ENCODE results near the gene KANSL1. TPM values are rescaled to one million over a fixed set of nuclear protein-coding genes. Genes with fewer than 3 reads are reported as not detected.
A peak's percentile ranks its signal among the peaks of the same experiment; 100 is the strongest.

KANSL1 gene
- total RNA-seq, 1 donor from 2014 or later = 91.5 TPM

- Mint-ChIP-seq H3K4me3 (ENCODE audit: low read depth) (no peak overlapping the region), H3K4me1 (ENCODE audit: low read depth) (peaks cover 36% of the 10 kb centered on the region), H3K27me3 (ENCODE audit: low read depth) (no peaks in the 10 kb centered on the region), H3K36me3 (ENCODE audit: low read depth) (peaks cover 56% of the 10 kb centered on the region), H3K9me3 (no peaks in the 10 kb centered on the region), H3K27ac (peak overlapping the region; percentile 2)
- DNase-seq (ENCODE audit: low spot score) = no peak
- intact Hi-C loops (cut with micrococcal nuclease) = no loop called here
Observed at GRCh38 chr17:46170639-46171429, 22.4 kb downstream of the KANSL1 start.

DNA sequence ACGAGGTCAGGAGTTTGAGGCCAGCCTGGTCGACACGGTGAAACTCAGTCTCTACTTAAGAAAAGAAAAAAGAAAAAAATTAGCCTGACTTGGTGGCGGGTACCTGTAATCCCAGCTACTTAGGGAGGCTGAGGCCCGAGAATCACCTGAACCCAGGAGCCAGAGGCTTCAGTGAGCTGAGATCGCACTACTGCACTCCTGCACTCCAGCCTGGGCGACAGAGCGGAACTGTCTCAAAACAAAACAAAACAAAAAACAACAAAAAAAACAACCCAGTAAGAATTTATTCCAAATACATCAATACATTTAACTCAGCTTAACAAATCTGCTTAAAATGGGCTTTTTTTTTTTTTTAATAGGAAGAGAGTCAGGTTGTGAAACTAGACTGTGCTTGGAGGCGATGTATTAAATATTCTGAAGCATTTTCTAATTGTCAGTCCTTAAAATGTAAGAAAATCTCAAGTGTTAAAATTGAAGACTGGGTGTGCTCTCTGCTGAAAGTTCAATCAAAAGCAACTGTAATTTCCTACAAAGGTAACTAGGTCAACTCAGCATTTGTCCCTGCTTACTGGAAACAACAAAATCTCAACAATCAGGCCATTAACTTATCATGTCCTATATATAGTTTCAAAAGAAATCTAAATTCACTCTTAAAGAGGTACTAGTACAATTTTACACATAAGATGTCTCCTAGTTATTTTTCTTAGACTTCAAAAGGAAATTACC, 23.2 kb downstream of the KANSL1 start:
- H3K36me3 Mint-ChIP-seq (ENCODE audit: low read depth) = peaks cover 56% of the 10 kb centered on the region

GRCh38 chr17:46167826-46168569, 25.2 kb downstream of the KANSL1 start:
- Mint-ChIP-seq H3K27ac (no peak overlapping the region), H3K4me1 (ENCODE audit: low read depth) (peaks cover 44% of the 10 kb centered on the region), H3K4me3 (ENCODE audit: low read depth) (no peak overlapping the region), H3K27me3 (ENCODE audit: low read depth) (no peaks in the 10 kb centered on the region), H3K9me3 (no peaks in the 10 kb centered on the region), H3K36me3 (ENCODE audit: low read depth) (peaks cover 69% of the 10 kb centered on the region)
- intact Hi-C loops (cut with micrococcal nuclease) = no loop called here
- no peak for DNase-seq (ENCODE audit: low spot score)

More for the DNA sequence above, 23.2 kb downstream of the KANSL1 start:
- no peak for DNase-seq (ENCODE audit: low spot score)
- Mint-ChIP-seq H3K27me3 (ENCODE audit: low read depth) (no peaks in the 10 kb centered on the region), H3K9me3 (no peaks in the 10 kb centered on the region), H3K4me1 (ENCODE audit: low read depth) (peaks cover 35% of the 10 kb centered on the region), H3K27ac (peak overlapping the region; percentile 2), H3K4me3 (ENCODE audit: low read depth) (no peak overlapping the region)
- intact Hi-C loops (cut with micrococcal nuclease) = no loop called here

DNA sequence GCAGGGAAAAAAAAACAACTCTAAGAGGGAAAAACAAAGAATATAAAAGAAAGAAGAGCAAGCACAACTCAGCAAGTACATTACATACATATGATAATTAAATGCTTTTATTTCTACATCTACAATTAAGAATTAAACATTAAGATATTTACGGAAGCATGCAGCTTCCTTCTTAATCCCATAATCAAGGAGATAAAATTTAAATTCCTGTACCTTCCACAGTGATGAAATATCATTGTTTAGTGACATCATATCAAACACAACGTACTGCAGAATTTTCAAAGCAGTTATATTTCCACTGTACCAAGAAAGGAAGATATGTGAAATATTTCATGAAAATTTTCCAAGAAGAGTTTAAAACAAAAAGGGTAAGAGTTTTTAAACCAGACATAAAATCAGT, 26.0 kb downstream of the KANSL1 start:
- Mint-ChIP-seq H3K4me3 (ENCODE audit: low read depth) (no peak overlapping the region), H3K36me3 (ENCODE audit: low read depth) (peaks cover 72% of the 10 kb centered on the region), H3K9me3 (no peaks in the 10 kb centered on the region), H3K27me3 (ENCODE audit: low read depth) (no peaks in the 10 kb centered on the region), H3K27ac (no peak overlapping the region), H3K4me1 (ENCODE audit: low read depth) (peaks cover 49% of the 10 kb centered on the region)
- intact Hi-C loops (cut with micrococcal nuclease) = no loop called here
- no peak for DNase-seq (ENCODE audit: low spot score)

DNA sequence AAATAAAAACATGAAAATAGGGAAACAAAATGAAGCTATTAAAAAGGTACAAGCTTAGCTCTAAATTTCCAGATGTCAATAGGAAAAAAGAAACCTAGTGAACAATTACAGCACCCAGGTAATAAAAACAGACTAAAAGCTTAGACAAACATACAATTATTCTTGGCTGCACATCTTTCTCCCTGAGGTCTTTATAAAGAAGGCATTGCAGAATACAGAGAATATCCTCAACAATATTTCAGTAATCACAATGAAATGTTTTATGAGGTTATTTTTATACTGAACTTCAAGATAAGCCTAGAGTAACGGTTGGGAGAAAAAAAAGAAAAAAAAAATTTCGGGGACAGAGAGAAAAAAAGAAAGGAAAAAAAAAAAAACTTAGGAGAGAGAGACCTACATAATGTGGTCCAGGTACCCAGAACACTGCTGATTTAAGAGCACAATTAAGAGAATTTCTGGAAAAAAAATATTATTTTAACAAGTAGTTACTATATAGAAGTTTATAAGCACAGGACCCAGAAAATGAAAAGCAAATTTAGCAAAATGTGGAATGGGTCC, 26.5 kb downstream of the KANSL1 start:
- Mint-ChIP-seq H3K36me3 (ENCODE audit: low read depth) (peaks cover 72% of the 10 kb centered on the region), H3K4me3 (ENCODE audit: low read depth) (no peak overlapping the region), H3K4me1 (ENCODE audit: low read depth) (peaks cover 48% of the 10 kb centered on the region), H3K27ac (peak overlapping the region; percentile 30), H3K27me3 (ENCODE audit: low read depth) (no peaks in the 10 kb centered on the region), H3K9me3 (no peaks in the 10 kb centered on the region)
- DNase-seq (ENCODE audit: low spot score) = no peak
- intact Hi-C loops (cut with micrococcal nuclease) = no loop called here

DNA sequence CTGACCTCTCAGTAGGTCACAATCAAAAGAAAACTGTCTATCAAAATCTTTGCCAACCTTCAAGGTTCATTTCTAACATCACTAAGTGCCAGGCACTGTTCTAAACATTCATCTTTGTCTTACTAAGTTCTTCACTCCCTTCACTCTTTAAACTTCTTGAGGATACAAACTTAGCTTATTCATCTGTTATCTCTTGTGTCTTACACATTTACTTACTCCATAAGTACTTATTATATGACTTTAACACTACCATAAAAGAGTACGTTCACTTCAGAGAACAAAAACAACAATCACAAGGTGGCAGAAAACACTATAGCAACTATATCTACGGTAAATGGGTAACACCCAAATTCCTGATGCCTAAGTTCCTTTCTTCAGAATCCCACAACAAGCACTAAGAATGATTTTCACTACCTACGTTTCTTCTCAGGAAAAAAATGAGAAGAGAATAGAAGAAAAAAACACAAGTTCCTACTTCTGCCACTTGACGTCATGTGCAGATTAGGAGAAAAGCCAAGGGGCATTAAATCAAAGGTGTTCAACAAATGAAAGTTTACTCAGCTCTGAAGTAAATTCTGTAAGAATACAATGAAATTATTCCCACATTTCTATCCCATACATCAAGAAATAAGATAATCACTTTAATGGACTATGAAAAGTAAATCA, 29.2 kb downstream of the KANSL1 start:
- intact Hi-C loops (cut with micrococcal nuclease) = no loop called here
- no peak overlapping the region for H3K4me3 Mint-ChIP-seq (ENCODE audit: low read depth)
- peaks cover 54% of the 10 kb centered on the region for H3K36me3 Mint-ChIP-seq (ENCODE audit: low read depth)
- no peak for DNase-seq (ENCODE audit: low spot score)
- peak overlapping the region; percentile 10 for H3K27ac Mint-ChIP-seq
- no peaks in the 10 kb centered on the region for H3K9me3 Mint-ChIP-seq
- no peaks in the 10 kb centered on the region for H3K27me3 Mint-ChIP-seq (ENCODE audit: low read depth)
- H3K4me1 Mint-ChIP-seq (ENCODE audit: low read depth) = peaks cover 51% of the 10 kb centered on the region

DNA sequence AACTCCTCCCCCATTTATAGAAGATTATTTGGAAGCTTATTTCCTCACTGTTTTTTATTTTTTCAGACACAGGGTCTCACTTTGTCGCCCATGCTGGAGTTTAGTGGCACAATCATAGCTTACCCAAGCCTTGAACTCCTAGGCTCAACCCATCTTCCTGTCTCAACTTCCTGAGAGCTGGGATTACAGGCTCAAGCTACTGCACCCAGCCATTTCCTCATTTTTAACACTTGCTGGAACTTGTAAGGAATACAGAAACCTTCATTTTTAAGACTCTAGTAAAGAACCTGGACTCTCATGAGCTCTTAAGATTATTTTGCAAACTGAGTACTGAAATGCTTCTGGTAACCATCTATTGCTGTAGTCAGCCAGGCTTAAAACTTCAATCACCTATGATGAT, 29.9 kb downstream of the KANSL1 start:
- Mint-ChIP-seq H3K27ac (no peak overlapping the region), H3K4me3 (ENCODE audit: low read depth) (no peak overlapping the region), H3K9me3 (no peaks in the 10 kb centered on the region), H3K36me3 (ENCODE audit: low read depth) (peaks cover 51% of the 10 kb centered on the region), H3K27me3 (ENCODE audit: low read depth) (no peaks in the 10 kb centered on the region), H3K4me1 (ENCODE audit: low read depth) (peaks cover 56% of the 10 kb centered on the region)
- intact Hi-C loops (cut with micrococcal nuclease) = no loop called here
- DNase-seq (ENCODE audit: low spot score) = no peak

GRCh38 chr17:46162866-46163265, 30.4 kb downstream of the KANSL1 start:
- no peaks in the 10 kb centered on the region for H3K9me3 Mint-ChIP-seq
- peaks cover 54% of the 10 kb centered on the region for H3K4me1 Mint-ChIP-seq (ENCODE audit: low read depth)
- H3K4me3 Mint-ChIP-seq (ENCODE audit: low read depth) = no peak overlapping the region
- DNase-seq (ENCODE audit: low spot score) = no peak
- H3K27me3 Mint-ChIP-seq (ENCODE audit: low read depth) = no peaks in the 10 kb centered on the region
- intact Hi-C loops (cut with micrococcal nuclease) = no loop called here
- H3K27ac Mint-ChIP-seq = no peak overlapping the region
- peaks cover 48% of the 10 kb centered on the region for H3K36me3 Mint-ChIP-seq (ENCODE audit: low read depth)

DNA sequence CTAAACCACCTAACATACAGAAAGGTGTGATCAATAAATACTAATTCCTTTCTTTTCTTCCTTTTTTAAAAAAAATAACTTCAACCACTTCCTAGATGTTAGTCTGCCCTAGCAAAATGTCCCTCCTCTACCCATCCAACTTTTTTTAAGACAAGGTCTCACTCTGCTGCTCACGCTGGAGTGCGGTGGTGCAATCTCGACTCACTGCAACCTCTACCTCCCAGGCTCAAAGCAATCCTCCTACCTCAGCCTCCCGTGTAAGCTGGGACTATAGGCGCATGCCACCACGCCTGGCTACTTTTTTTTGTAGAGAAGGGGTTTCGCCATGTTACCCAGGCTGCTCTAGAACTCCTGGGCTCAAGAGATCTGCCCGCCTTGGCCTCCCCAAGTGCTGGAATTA, 33.1 kb downstream of the KANSL1 start:
- intact Hi-C loops (cut with micrococcal nuclease) = no loop called here
- Mint-ChIP-seq H3K27ac (peak overlapping the region; percentile 41), H3K27me3 (ENCODE audit: low read depth) (no peaks in the 10 kb centered on the region), H3K9me3 (no peaks in the 10 kb centered on the region), H3K4me3 (ENCODE audit: low read depth) (no peak overlapping the region), H3K36me3 (ENCODE audit: low read depth) (peaks cover 42% of the 10 kb centered on the region), H3K4me1 (ENCODE audit: low read depth) (peaks cover 70% of the 10 kb centered on the region)
- no peak for DNase-seq (ENCODE audit: low spot score)

DNA sequence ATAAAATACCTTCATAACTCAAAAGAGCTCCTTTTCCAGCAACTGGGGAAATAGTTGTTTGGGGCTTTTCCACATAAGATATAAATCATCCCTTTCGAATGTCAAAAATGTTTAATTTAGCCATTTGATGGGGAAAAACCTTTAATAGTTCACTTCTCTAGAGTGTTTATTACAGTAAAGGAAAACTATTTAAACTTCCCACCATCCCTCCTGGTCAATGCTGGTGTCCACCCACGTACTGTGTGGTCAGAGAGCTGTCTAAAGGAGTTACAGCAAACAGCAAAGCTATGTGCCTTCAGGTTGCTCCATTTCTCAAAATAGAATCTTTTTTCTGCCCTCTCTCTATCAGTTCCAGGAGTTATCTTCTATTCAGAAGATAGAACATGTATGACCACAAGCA, 33.5 kb downstream of the KANSL1 start:
- no peak for DNase-seq (ENCODE audit: low spot score)
- H3K4me3 Mint-ChIP-seq (ENCODE audit: low read depth) = no peak overlapping the region
- intact Hi-C loops (cut with micrococcal nuclease) = no loop called here

DNA sequence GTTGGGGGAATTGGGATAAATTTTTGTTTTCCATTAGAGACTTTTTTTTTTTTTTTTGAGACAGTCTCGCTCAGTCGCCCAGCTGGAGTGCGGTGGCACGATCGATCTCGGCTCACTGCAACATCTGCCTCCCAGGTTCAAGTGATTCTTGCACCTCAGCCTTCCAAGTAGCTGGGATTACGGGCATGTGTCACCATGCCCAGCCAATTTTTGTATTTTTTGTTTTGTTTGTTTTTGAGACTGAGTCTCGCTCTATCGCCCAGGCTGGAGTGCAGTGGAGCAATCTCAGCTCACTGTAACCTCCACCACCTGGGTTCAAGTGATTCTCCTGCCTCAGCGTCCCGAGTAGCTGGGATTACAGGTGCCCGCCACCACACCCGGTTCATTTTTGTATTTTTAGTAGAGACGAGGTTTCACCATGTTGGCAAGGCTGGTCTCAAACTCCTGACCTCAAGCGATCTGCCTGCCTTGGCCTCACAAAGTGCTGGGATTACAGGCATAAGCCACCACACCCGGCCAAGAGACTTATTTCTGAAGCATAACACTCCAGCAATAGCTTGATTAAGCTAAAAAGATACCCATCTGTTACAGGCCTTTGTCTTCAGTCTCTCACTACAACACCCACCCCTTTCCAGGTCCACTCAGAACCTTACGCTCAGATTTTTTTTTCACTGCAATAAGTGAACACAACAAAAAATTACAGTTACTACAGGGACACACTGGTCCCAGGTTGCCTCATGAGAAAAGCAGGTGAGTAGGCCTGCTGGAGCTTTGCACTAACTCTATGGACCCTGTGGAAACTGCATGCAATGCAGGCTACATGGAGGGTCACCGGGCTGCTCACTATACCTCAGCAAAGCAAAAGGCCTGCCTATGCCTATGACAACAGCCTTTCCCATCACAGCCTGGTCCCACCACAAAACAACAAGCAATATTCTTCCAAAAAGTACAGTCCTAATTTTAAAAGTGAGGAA, 34.6 kb downstream of the KANSL1 start:
- H3K4me1 Mint-ChIP-seq (ENCODE audit: low read depth) = peaks cover 69% of the 10 kb centered on the region
- H3K9me3 Mint-ChIP-seq = no peaks in the 10 kb centered on the region
- intact Hi-C loops (cut with micrococcal nuclease) = no loop called here

More for the DNA sequence above, 33.5 kb downstream of the KANSL1 start:
- Mint-ChIP-seq H3K27ac (no peak overlapping the region), H3K36me3 (ENCODE audit: low read depth) (peaks cover 40% of the 10 kb centered on the region), H3K9me3 (no peaks in the 10 kb centered on the region), H3K4me1 (ENCODE audit: low read depth) (peaks cover 69% of the 10 kb centered on the region), H3K27me3 (ENCODE audit: low read depth) (no peaks in the 10 kb centered on the region)

More for the DNA sequence above, 34.6 kb downstream of the KANSL1 start:
- peaks cover 39% of the 10 kb centered on the region for H3K36me3 Mint-ChIP-seq (ENCODE audit: low read depth)
- peak overlapping the region; percentile 35 for H3K27ac Mint-ChIP-seq
- H3K27me3 Mint-ChIP-seq (ENCODE audit: low read depth) = no peaks in the 10 kb centered on the region
- no peak overlapping the region for H3K4me3 Mint-ChIP-seq (ENCODE audit: low read depth)
- DNase-seq (ENCODE audit: low spot score) = no peak
